ENCODE results near the gene SIGLEC1.

Gene SIGLEC1
- total RNA-seq: 0.07 to 0.31 reads per million in 2 donors

DNA sequence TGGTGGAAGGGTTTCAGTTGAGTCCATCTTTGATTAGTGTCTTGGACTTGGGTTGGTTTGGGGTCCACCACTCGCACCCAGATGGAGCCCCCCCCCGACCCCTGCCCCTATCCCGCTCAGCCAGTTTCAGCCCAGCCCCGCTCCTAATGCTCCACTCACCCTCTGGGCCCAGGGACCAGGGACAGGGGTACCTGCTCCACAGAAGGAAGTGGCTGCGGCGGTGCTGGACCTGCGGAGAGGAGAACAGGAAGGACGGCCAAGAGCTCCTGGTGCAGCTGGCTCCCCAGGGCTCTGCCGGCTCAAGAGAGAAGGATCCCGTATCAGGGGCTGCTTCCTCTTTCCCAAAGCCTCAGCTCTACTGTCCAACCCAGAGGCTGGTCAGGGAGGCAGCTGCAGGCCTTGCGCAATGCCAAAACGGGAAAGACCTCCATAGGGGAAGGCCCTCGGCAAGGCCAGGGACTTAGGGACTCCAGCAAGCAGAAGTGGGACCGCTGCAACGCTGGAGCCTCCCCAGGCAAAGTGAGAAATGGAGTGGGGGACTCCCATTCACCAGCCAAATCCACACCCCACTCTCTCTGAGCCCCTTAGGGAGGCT is at the start of gene SIGLEC1:
Gene SIGLEC1 (minus strand): TSS at position 322 of the 595 bp plus-strand sequence. CDS start 5,472 bp downstream, outside the sequence.
- DNase-seq: no peak

DNA sequence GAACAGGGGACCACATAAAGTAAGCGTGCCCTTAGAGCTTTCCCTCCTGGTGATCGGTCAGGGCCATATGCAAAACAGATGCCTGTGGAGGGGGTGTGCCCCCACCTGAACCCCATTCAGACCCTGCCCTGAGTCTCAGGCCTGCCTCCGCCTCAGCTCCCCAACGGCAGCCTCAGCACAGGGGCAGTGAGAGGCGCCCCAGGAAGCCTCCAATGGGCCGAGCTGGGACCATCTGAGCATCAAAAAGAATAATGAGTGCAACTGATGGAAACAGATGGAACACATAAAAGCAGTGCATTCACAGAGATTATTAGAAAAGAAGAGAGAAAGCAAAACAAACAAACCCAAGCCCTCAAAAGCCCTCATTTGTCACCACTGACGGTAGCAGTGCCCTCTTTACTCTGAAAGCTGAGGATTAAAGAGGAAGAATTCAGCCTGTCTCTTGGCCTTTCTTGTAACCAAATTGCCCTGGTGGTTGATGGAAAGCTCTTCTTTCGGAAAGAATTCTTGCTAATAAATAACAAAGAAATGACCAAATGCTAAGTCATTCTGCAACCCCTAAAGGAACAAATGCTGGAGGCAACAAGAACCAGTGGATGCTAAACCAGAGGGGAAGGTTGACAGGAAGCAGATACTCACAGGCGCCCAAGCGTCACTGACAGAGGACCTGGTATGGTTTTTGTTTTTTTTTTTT is 48.4 kb upstream of the SIGLEC1 start:
- no peak for DNase-seq

DNA sequence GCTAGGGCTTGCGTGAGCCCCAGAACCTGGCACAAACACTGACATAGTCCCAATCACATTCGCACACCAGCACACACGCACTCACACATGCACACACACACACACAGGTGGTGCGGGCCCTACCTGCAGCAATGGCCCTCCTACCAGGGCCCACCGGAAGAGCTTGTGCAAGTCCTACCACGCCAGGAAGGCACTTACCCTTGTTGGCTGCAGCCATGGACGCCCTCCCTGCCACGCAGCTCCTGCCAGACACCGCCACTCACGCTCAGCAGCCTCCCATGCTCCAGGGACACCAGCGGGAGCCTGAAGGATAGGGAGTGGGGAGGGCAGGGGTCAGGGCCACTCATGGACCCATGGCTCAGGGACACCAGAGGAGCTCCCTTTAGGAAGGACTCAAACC is 47.5 kb upstream of the SIGLEC1 start:
- DNase-seq: no peak

DNA sequence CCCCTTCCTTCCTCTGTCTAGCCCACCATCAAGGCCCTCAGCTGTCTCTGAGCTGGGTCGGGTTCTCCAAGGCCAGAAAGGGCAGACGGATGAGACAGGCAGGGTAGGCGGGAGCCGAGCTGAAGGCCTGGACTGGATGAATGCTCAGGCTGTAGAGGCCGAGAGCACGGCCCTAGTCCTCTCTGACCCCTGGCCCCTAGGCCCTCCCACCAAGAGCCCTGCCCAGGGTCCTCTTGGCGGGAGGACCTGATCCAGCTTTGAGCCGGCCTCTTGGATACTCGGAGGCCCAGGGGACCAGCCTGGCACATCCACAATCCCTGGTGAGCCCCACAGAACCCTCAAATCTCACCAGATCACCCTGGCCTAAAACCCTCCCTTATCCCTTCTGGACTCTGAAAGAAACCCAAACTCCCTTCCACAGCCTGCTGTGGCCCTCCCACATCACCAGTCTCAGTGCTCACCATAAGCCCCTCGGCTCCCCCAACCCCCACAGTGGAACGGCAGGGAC is 47.0 kb upstream of the SIGLEC1 start:
- no peak for DNase-seq

DNA sequence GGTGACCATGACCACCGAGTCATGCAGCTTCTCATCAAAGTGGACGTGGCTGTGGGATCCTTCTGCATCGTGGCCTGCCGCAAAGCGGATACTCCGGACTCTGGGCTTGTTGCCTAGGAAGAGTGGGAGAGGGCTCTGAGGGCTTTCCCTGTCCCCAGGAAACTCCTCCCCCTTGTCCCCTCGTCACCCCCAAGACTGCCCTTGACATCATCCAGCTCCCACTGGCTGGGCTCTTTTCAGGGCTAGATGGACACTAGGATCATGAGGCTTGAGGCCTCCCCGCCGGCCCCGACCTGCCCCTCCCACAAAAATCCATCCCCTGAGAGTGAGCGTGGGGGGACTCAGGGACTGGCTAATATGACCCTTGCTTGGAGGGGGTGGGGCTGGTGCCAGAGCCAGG is 46.2 kb upstream of the SIGLEC1 start:
- no peak for DNase-seq

DNA sequence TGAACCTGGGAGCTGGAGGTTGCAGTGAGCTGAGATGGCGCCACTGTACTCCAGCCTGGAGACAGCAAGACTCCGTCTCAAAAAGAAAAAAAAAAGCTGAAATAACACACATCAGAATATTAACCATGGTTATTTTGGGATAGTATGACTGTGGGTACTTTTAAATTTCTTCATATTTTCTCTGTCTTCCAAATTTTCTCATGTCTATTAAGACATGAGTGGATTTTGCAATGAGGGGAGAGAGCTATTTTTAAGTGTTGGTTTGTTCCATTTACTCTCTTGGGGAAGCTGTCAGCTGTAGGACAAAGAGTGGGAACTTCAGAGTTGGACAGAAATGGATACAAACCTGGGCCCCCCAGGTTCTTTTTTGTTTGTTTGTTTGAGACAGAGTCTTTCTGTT is 44.9 kb upstream of the SIGLEC1 start:
- DNase-seq: no peak

DNA sequence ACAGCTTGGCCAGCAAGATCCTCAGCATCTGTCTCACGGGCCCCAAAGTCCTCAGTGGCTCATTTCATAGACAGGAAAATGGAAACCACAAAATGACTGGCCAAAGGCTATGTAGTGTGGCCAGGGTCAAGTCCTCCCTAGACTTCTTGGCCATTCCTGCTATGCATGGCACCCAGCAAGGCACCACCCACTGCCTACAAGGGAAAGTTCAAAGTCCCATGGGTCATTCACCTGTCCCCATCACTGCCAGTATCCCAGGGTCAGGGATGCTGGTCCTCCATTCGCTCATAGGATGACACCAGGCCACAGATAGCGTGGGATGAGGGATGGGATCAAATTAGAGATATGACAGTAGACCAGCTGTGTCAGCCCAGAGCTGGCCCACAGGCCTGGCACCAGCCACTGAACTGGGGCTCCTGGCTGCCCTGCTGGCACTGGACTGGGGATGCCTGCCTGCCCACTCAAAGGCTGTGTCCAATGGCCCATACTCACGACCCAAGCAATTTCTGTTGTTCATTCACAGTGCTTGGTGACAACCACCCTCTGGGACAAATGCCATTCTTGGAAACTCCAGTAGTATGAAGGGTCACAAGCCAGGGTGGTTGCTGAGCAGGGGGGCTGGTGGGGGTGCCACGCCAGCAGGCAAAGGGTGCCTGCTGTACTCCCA is 43.5 kb upstream of the SIGLEC1 start:
- DNase-seq: no peak

DNA sequence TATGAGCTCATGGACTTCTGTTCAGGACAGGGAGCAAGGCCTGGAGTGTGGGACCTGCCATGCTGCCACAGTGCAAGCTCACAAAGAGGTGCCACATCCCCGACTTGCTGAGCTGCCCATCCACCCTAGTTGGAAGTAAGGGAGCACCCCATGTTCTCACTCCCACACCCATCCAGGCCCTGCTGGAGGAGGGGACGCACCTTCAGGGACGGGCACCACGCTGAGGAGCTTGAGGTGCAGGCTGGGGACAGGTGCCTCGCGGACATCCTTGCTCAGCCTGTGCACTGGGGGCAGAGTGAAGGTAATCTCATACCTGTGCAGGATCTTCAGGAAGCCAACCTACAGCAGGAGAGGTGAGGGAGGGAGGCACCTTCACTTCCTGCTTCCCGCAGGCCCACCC is 42.9 kb upstream of the SIGLEC1 start:
- DNase-seq: no peak

DNA sequence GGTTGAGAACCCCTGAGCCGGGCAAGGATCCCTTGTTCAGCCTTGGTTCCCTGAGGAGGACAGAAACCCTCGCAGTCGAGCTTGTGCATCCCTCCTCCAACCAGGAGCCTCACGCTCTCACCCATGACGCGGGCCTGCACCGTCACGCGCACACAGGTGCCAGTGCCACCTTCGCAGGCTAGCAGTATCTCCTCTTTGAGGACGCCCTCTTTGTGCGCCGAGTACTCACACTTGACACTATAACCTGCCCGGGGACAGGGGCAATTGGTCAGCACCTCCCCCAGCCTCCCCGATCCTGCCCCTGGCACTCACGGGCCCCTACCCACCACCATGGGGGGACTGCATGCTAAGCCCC is 41.9 kb upstream of the SIGLEC1 start:
- DNase-seq: no peak

DNA sequence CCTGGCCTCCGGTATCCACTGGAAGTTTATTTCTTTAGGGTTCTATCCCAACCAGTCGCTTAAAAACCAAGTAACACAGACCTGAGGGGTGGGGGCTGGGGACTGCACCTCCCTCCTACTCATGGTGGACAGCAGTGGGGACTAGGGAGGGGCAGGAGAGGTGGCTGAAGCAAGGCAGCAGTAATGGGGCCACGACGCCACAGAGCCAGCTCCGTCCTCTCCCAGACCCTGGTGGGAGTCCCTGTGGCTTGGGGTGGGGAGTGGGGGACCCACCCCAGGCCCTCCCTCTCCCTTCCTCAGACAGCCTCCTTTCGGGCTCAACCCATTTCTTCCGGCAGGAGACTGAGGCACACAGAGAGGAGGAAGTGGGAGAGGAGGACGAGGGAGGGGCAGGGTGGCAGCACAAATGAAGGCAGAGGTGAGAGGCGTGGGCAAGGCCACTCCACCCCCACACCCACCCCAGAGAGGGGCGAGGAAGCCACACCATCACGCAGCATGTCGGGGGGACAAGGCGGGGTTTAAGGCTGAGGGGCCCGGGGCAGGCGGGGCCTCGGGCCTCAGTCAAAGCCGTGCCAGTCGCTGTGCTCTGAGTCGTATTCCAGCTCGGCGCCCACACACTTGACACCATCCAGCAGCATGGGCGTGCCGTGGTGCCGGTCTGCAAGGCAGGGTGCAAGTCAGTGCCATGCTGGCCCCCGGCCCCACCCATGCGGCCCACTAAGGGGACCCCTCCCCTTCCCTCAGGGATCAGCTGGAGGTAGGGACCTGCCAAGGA is 41.3 kb upstream of the SIGLEC1 start:
- DNase-seq: no peak

DNA sequence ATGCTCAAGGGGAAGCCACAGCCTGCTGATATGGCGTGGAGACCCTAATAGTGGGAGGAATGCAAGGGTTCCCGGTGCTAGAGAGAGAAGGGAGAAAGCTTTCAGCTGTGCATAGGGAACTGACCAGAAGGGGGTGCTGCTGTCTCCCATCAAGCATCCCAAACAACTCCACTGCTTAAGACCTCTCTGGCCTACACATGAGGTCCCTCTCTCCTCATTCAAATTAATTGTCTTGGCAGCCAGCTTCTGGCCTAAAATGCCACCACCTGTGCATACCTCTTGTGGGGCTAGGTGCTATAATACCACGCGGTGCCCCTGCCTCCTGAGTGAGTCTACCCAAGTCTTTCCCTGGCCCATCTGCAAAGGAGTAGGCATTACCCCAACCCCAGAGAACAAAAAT is 40.7 kb upstream of the SIGLEC1 start:
- peak in 3 of 5 experiments; percentile 39 to 76 (median 44) for DNase-seq

DNA sequence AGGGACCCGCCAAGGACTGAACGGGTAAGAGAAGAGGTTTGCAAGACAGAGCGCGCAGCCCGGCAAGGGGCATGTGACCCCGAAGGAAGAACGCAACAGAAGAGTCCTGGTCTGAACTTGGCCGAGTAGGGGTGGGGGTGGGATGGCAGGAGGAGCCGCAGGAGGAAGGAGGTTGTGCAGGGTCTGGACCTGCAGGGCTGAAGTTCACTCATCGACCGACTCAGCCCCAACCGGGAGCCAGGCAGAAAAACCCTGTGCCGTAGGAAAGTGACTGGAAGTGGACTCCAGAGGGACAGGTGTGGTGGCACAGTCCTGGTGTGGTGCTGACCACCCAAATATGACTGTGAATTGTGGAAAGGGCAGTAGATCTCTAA is 40.0 kb upstream of the SIGLEC1 start:
- DNase-seq: no peak

DNA sequence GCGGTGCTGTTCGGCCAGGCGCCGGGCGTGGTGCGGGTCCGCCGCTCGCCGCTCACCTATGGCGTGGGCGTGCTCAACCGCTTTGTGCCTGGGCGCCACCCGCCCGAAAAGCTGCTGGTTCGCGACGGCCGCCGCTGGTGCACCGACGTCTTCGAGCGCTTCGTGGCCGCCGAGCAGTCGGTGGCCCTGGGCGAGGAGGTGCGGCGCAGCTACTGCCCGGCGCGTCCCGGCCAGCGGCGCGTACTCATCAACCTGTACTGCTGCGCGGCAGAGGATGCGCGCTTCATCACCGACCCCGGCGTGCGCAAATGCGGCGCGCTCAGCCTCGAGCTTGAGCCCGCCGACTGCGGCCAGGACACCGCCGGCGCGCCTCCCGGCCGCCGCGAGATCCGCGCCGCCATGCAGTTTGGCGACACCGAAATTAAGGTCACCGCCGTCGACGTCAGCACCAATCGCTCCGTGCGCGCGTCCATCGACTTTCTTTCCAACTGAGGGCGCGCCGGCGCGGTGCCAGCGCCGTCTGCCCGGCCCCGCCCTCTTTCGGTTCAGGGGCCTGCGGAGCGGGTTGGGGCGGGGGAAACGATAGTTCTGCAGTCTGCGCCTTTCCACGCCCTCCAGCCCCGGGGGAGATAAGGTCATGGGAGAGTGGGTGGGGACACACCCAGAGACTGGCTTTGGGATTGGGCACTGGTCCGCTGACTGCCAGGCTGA is 39.4 kb upstream of the SIGLEC1 start:
- DNase-seq: peak; percentile 23 to 73 (median 48)

DNA sequence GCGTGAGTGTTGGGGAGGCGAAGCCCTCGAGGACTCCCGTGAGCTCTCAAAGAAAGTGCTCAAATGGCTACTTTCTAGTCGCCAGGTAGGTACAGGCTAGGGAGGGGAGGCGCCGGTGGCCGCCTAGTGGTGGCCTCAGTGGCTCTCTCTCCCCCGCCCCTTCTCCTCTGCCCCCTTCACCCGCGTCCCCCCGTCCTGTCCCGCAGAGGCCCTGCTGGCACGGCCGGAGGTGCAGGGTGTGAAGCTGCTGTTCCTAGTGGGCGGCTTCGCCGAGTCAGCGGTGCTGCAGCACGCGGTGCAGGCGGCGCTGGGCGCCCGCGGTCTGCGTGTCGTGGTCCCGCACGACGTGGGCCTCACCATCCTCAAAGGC is 38.9 kb upstream of the SIGLEC1 start:
- no peak for DNase-seq

DNA sequence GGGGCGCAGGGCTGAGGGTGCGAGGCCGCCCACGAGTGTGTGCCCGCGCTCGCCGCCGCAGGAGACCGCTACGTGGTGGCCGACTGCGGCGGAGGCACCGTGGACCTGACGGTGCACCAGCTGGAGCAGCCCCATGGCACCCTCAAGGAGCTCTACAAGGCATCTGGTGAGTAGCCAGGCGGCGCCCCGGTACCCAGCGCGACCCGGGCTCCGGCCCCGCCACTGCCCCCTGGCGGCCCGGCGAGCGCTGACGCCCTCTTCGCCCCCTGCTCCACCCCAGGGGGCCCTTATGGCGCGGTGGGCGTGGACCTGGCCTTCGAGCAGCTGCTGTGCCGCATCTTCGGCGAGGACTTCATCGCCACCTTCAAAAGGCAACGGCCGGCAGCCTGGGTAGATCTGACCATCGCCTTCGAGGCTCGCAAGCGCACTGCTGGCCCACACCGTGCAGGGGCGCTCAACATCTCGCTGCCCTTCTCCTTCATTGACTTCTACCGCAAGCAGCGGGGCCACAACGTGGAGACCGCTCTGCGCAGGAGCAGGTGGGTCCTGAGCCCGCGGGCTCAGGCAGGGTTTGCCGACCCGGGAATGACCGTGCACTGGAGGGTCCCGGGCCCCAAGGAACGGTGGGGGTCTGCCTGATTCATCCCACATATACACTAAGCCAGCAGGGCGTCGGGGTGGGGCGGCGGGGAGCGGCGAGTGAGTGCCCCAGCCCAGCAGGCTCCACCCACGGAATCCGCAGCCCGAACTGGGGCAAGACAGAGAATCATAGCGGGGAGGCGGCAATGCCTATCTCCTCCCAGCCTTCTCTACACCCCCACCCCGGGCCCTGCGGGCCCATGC is 37.5 kb upstream of the SIGLEC1 start:
- peak in 2 of 5 experiments; percentile 20 to 43 for DNase-seq

DNA sequence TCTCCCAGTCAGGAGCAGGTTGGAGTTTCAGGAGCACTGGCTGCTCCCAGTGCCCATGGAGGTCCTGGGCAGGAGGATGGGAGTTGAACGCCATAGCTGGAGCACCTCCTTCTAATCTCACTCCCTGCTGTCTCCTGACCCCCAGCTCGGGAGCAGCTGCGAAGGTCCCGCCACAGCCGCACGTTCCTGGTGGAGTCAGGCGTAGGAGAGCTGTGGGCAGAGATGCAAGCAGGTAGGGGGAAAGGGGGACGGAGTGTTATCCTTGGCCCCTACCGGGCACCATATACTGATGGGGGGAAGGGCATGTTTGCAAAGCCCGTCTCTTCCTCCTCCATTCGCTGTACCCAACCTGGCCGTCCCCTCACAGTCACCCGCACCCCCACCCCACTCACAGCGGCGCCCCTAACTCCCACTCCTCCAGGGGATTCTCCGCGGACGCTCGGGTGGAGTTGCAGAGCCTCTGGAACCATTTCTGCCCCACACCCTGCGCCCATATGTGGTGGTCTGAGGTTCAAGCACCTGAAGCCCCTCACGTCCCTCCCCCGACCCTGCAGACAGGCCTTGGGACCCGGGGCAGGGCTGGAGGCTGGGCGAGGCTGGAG is 36.8 kb upstream of the SIGLEC1 start:
- no peak for DNase-seq

DNA sequence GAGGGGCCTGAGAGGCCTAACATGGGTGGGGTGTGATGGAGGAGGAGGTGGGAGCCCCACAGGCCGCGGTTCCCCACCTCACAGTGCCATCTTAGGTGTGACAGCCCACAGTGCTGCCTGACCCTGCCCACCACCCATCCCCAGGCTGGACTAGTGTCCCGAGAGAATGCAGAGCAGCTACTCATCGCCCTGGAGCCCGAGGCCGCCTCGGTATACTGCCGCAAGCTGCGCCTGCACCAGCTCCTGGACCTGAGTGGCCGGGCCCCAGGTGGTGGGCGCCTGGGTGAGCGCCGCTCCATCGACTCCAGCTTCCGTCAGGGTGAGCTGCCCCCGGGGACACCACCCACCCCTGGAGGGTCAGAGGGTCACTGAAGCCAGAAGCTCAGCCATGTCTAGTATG is 35.7 kb upstream of the SIGLEC1 start:
- DNase-seq: no peak

DNA sequence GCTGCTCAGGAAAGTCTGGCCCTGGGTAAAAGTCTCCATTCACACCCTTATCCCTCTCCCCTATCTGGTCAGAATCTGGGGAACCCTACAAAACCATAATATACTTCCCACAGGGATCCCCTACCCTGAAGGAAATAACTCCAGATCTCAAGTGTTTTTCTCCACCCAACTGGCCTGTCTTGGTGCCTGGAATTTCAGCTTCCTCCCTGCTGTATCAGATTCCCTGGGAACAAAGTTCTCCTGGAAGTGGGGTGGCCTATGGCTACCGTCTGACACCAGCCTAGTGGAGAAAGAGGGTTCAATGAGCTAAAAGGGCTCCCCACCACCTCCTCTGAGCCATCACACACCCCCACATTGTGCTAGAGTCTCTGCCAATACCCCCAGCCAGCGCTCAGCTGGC is 35.1 kb upstream of the SIGLEC1 start:
- no peak for DNase-seq

DNA sequence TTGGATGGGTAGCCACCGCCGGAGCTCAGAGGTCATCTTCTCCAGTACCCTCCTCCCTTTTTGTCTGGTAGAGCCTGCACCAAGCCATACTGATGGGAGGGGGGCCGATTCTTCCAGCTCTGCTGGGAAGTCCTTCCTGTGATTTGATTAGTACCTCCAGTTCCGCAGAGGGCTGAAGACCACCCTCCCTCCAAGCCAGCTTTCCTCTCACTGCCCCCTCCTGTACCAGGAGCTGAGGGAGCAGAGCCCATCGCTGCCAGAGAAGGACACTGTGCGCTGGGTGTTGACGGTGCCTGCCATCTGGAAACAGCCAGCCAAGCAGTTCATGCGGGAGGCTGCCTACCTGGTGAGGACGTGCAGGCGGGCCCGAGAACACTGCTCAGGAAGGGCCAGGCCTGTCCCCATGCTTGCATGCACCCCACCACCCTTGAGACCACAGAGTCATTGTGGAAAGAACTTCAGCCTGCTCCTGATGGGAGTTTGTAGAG is 33.3 kb upstream of the SIGLEC1 start:
- DNase-seq: no peak

DNA sequence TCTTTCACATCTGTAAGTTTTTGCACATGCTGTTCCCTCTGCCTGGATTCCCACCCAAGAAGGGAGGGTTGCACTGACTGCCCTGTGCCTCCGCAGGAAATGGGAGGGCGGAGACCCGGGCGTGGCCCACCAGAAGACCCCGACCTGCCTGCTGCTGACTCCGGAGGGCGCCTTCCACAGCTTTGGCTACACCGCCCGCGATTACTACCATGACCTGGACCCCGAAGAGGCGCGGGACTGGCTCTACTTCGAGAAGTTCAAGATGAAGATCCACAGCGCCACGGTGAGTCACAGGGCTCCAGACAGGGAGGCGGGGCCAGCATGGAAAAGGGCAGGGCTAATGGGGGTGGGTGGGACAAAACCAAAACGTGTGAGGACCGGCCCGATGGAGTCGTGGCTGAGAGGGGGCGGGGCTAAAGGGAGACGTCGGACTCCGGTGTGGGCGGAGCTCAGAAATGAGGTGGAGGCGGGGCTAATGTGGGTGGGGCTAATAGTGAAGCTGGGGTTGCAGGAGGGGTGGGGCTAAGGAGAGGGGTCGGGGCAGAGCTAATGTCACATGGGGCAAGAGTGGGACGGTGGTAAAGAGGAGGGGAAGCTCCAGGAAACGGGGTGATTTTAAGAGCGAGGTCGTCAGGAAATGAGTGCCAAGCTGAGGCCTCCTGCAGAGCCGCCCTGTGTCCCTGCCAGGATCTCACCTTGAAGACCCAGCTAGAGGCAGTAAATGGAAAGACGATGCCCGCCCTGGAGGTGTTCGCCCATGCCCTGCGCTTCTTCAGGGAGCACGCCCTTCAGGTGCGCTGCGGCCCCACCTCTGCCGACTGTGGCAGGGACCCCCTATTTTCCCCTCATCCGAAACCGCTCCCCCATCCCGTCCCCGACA is 32.6 kb upstream of the SIGLEC1 start:
- peak; percentile 51 to 74 (median 66) for DNase-seq

All from T-helper 2 cell (primary cell).